Measurements from ENCODE around the gene SH3BGRL.

GRCh38 chrX:81280148-81280547, 78.2 kb downstream of the SH3BGRL start:
- TF ChIP-seq CTCF (IDR thresholded peaks at IDR 0.05; ENCODE audit: insufficient read depth, low read length) (no peak), REST (IDR thresholded peaks at IDR 0.05; ENCODE audit: insufficient replicate concordance, low read depth) (no peak), GABPA (IDR thresholded peaks at IDR 0.05; ENCODE audit: low read depth) (no peak), POLR2AphosphoS5 (IDR thresholded peaks at IDR 0.05; ENCODE audit: low read depth) (no peak), SPI1 (IDR thresholded peaks at IDR 0.05; ENCODE audit: borderline replicate concordance, low read depth) (no peak)

Data from HL-60 (cell line).